Neural cell (in vitro differentiated cells): ENCODE measurements around the gene MTREX.

Experiments
- EP300 ChIP-seq: fragments of 450-650 bp; conservative IDR thresholded peaks from 2 replicates; pipeline ENCODE4 v1.6.1; 2014; ENCODE audit warnings: antibody characterized with exemption, mild to moderate bottlenecking, moderate library complexity; ENCODE audit not compliant: poor library complexity, severe bottlenecking
- EZH2 ChIP-seq: fragments of 200-600, 300-800 bp; shearing (Covaris generic), sonication (generic); IDR thresholded peaks from 2 replicates; pipeline ENCODE4 v1.6.1; 2014; ENCODE audit warnings: antibody characterized with exemption, low read length, borderline replicate concordance, mild to moderate bottlenecking; ENCODE audit not compliant: insufficient read depth, poor library complexity, severe bottlenecking
- MXI1 ChIP-seq: fragments of 450-650 bp; conservative IDR thresholded peaks from 2 replicates; pipeline ENCODE4 v1.6.1; 2014; ENCODE audit warnings: antibody characterized with exemption, mild to moderate bottlenecking; ENCODE audit not compliant: poor library complexity, severe bottlenecking
- POLR2AphosphoS5 ChIP-seq: IDR thresholded peaks from 2 replicates; pipeline ENCODE4 v1.6.1; 2012
- RAD21 ChIP-seq: fragments of 450-650 bp; conservative IDR thresholded peaks from 2 replicates; pipeline ENCODE4 v1.6.1; 2014; ENCODE audit warnings: antibody characterized with exemption, mild to moderate bottlenecking, moderate library complexity
- SMC3 ChIP-seq: fragments of 450-650 bp; conservative IDR thresholded peaks from 2 replicates; pipeline ENCODE4 v1.6.1; 2014; ENCODE audit warnings: antibody characterized with exemption, mild to moderate bottlenecking, moderate library complexity; ENCODE audit not compliant: poor library complexity
- TAF1 ChIP-seq: IDR thresholded peaks from 2 replicates; pipeline ENCODE4 v1.6.1; 2012; ENCODE audit warnings: low read depth
- TF ChIP-seq, protein P1 (sequence below): fragments of 450-650 bp; IDR thresholded peaks from 2 replicates; pipeline ENCODE4 v1.5.1; 2014; ENCODE audit warnings: antibody characterized with exemption, mild to moderate bottlenecking, moderate library complexity; ENCODE audit not compliant: poor library complexity, severe bottlenecking
- TF ChIP-seq, protein P2 (sequence below): IDR thresholded peaks from 2 replicates; pipeline ENCODE4 v1.6.1; 2012; ENCODE audit warnings: borderline replicate concordance

DNA sequence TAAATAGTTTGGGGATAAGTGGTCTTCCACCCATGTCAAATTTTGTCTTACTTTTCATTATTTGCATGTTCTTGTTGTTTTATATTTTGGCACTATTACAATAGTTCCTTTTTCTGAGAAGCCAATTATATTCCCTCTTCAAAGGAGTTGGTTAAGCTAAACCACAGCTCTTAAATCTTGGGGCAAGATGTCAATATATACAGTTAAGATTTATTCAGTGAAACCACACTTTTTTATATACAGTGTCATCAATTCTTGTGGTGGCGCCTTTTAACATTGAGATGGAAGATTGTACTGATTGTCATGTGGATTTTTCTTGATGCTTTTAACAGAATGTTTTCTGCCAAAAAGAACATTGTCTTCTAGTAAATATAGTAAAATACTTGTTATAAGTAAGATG, 104.1 kb downstream of the MTREX start:
- TF ChIP-seq POLR2AphosphoS5 (no peak), SMC3 (no peak), EZH2 (no peak), TAF1 (no peak), MXI1 (no peak), EP300 (no peak), RAD21 (no peak)
- TF ChIP-seq, protein P1, sequence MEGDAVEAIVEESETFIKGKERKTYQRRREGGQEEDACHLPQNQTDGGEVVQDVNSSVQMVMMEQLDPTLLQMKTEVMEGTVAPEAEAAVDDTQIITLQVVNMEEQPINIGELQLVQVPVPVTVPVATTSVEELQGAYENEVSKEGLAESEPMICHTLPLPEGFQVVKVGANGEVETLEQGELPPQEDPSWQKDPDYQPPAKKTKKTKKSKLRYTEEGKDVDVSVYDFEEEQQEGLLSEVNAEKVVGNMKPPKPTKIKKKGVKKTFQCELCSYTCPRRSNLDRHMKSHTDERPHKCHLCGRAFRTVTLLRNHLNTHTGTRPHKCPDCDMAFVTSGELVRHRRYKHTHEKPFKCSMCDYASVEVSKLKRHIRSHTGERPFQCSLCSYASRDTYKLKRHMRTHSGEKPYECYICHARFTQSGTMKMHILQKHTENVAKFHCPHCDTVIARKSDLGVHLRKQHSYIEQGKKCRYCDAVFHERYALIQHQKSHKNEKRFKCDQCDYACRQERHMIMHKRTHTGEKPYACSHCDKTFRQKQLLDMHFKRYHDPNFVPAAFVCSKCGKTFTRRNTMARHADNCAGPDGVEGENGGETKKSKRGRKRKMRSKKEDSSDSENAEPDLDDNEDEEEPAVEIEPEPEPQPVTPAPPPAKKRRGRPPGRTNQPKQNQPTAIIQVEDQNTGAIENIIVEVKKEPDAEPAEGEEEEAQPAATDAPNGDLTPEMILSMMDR, result no peak
- TF ChIP-seq, protein P2, sequence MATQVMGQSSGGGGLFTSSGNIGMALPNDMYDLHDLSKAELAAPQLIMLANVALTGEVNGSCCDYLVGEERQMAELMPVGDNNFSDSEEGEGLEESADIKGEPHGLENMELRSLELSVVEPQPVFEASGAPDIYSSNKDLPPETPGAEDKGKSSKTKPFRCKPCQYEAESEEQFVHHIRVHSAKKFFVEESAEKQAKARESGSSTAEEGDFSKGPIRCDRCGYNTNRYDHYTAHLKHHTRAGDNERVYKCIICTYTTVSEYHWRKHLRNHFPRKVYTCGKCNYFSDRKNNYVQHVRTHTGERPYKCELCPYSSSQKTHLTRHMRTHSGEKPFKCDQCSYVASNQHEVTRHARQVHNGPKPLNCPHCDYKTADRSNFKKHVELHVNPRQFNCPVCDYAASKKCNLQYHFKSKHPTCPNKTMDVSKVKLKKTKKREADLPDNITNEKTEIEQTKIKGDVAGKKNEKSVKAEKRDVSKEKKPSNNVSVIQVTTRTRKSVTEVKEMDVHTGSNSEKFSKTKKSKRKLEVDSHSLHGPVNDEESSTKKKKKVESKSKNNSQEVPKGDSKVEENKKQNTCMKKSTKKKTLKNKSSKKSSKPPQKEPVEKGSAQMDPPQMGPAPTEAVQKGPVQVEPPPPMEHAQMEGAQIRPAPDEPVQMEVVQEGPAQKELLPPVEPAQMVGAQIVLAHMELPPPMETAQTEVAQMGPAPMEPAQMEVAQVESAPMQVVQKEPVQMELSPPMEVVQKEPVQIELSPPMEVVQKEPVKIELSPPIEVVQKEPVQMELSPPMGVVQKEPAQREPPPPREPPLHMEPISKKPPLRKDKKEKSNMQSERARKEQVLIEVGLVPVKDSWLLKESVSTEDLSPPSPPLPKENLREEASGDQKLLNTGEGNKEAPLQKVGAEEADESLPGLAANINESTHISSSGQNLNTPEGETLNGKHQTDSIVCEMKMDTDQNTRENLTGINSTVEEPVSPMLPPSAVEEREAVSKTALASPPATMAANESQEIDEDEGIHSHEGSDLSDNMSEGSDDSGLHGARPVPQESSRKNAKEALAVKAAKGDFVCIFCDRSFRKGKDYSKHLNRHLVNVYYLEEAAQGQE, result no peak
